GM19468 (cell line): ENCODE measurements around the gene KRT84.

ENCODE experiments used
- ATAC-seq: cut with Tn5 transposase; IDR thresholded peaks from one replicate; pipeline ENCODE4 v1.9.1; 2021; ENCODE audit warnings: mild to moderate bottlenecking, moderate library complexity, moderate number of reproducible peaks; ENCODE audit not compliant: unreplicated experiment; ENCODE audit errors: extremely low read depth

KRT84 gene, protein sequence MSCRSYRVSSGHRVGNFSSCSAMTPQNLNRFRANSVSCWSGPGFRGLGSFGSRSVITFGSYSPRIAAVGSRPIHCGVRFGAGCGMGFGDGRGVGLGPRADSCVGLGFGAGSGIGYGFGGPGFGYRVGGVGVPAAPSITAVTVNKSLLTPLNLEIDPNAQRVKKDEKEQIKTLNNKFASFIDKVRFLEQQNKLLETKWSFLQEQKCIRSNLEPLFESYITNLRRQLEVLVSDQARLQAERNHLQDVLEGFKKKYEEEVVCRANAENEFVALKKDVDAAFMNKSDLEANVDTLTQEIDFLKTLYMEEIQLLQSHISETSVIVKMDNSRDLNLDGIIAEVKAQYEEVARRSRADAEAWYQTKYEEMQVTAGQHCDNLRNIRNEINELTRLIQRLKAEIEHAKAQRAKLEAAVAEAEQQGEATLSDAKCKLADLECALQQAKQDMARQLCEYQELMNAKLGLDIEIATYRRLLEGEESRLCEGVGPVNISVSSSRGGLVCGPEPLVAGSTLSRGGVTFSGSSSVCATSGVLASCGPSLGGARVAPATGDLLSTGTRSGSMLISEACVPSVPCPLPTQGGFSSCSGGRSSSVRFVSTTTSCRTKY

DNA sequence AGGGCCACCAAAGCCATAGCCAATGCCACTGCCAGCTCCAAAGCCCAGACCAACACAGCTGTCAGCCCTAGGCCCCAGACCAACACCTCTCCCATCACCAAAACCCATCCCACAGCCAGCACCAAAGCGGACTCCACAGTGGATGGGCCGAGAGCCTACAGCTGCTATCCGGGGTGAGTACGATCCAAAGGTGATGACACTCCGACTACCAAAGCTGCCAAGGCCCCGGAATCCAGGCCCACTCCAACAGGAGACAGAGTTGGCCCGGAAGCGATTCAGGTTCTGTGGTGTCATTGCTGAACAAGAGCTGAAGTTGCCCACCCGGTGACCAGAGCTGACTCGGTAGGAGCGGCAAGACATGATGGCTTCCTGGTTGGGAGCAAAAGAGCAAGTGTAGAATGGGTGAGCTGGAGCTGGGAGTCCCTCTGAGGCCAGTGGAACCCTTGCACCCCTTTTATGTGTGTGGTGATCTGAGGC is at the start of gene KRT84:
TSS of gene KRT84 (minus strand) at position 427 of the 477 bp plus-strand sequence. CDS start at position 360, 67 bp downstream.
- ATAC-seq, result no peak

DNA sequence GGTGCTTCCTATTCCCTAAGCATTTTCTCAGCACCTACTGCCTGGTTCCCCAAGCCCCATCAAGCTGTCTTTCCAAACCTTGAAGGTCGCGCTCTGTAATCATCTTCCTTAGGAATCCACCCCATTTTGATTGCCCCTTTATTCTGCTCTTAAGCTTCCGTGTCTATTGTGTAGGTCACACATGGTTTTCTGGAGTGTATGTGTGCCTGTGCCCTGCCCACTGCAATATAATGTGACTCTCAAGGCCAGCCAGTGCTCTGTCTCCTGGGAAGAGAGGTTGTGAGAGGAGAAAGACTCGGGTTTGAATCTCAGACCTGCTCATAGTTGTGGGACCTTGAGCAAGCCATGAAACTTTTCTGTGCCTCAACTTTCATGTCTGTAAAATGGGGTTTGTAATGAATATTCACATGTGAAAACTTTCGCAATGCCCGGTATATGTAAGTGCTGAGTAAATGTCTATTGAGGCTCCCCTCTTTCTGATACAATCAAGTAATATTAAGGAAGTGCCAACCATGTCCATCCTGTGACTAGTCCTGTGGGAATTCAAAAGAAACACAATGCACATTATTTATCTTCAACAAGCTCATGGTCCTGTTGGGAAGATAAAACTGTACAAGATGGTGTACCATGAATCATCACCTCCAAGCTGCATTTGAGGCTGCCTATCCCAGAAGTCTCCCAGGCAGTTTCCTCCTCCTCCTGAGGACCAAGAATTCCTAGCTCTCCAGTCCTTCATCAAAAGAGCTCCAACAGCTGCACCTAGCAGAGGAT is 49.5 kb upstream of the KRT84 start:
- ATAC-seq, result no peak

DNA sequence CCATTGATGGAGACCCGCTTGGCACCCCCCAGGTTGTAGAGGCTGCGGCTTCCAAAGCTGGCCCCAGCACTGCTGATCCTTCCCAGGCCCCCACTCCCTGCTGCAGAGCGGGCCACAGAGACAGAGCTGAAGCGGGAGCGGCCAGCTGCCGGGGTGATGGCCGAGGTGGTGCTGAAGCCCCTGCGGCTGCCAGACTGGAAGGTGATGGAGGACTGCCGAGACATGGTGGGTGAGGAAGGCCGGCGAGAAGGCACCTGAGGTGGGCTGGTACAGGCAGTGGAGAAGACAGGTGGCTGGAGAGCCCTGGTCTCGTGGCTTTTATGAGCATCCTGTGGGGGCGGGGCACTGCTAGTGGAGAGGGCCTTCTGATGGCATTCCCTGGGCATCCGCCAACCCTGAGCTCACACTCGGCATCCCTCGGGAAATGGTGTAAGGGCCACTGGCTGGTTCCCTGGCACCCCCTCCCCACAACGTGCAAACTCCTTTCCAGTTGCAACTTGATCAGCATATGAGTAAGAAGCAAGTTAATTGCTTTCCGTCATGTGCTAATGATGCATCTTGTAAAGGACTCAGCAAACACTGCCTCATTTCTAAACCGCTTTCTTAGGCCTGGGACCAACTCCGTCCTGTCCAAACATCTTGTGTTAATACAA is 48.8 kb upstream of the KRT84 start, which contains the start of gene KRT75:
TSS of gene KRT75 (minus strand) at position 291 of the 653 bp plus-strand sequence. CDS start at position 224, 67 bp downstream.
- no peak for ATAC-seq

DNA sequence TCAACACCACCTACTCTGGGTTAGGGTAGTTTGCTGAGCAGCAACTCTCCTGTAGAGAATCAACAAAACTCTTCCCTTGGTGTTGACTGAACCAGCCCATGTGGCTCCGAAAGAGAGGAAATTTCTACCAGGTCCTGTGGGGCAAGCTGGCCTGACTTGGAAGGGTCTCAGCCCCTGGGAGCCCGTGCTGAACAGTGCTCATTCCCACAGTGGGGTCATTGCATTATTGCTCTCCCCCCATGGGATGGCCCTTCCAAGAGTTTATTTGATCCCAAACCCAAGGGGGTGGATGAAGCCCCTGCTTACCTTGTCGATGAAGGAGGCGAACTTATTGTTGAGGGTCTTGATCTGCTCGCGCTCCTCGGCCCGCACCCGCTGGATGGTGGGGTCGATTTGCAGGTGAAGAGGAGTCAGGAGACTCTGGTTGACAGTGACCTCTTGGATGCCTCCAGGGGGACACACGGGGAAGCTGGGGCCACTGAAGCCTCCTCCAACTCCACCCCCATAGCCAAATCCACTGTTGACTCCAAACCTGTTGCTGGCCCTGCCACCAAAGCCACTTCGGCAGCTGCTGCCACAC is 48.1 kb upstream of the KRT84 start:
- ATAC-seq, result no peak

DNA sequence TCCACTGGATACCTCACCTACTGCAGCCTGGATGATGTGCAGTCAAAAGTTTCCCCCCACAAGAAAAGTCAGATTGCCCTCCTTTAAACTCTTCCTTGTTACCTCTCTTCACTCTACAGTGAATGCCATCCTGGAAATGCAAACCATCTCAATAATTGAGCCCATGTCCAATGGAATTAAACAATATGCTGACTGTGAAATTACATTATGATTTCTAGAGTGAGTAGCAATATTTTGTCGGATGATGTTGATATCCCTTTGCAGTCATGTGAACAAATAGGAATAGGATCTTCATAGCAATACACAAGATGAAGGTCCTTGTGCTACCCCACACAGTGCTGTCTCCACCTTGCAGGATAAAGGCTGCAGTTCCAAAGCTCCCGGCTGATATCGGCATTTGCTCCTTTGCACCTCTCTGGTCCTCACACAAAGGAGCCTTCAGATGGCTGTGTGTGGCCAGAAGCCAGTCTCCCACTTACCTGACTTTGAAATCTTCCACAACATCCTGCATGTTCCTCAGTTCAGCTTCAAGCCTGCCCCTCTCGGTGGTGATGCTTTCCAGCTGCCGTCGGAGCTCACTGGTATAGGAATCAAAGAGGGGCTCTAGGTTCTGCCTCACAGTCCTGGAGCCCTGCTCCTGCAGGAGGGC is 47.2 kb upstream of the KRT84 start:
- no peak for ATAC-seq

DNA sequence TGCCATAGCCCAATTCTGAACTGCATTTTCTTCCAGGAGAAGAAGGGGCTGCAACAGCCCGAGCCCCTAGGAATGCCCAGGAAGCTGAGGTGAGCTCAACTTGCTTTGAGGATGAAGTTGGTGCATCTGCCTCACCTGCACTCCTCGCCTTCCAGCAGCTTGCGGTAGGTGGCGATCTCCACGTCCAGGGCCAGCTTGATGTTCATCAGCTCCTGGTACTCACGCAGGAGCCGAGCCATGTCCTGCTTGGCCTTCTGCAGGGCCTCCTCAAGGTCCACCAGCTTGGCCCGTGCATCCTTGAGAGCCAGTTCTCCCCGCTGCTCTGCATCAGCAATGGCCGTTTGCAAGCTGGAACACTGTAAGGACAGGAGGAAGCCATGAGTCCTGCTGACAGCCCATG is 42.7 kb upstream of the KRT84 start:
- ATAC-seq, result no peak

DNA sequence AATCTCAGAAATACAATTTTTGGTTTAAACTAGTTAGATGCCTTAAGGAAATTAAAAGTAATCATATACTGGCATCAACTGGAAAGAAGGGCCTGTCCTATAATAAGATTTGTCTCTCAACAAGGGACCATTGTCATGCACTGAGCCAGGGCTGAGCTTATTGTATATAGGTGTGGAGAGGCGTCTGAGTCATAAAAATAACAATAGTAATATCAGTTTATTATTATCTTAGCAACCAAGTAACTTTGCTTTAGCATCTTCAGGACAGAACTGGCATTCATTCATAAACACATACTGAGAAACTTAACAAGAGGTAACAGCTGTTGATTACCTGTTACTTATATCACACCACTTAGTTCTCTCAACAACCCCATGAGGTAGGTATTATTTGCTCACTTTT is 41.6 kb upstream of the KRT84 start:
- ATAC-seq, result no peak

DNA sequence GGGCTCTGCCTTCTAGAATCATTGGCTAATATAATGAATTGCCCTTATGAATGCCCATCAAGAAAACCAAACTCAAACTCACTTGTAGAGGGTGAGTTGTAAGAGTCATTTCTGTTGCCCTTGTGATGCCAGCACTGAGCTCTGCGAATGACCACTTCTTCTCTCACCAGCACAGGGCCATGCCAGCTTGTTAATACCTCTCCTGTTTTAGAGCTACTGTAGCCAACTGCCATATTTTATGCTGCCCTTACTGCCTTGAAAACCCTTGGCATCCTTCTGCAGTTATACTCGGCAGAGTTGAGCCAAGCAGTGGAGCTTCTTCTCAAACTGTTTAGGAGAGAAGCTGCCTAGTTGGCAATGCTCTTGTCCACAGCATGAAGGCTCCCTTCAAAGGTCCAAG is 40.6 kb upstream of the KRT84 start:
- no peak for ATAC-seq

DNA sequence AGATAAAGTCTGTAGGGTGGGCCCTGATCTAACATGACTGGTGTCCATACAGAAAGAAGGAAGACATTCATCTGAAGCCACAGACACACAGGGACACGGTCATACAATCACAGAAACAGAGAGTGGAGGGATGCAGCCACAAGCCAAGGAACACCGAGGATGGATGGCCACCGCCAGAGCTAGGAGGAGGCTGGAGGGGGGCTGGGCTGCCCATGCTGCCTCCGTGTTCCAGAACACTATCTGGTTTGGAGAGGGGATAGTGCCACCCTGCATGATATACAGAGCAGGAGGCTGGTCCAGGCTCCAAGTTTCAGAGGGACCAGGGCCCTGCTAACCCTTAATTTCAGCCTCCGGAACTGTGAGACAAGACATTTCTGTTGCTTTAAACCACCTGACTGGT is 40.0 kb upstream of the KRT84 start:
- ATAC-seq, result no peak

DNA sequence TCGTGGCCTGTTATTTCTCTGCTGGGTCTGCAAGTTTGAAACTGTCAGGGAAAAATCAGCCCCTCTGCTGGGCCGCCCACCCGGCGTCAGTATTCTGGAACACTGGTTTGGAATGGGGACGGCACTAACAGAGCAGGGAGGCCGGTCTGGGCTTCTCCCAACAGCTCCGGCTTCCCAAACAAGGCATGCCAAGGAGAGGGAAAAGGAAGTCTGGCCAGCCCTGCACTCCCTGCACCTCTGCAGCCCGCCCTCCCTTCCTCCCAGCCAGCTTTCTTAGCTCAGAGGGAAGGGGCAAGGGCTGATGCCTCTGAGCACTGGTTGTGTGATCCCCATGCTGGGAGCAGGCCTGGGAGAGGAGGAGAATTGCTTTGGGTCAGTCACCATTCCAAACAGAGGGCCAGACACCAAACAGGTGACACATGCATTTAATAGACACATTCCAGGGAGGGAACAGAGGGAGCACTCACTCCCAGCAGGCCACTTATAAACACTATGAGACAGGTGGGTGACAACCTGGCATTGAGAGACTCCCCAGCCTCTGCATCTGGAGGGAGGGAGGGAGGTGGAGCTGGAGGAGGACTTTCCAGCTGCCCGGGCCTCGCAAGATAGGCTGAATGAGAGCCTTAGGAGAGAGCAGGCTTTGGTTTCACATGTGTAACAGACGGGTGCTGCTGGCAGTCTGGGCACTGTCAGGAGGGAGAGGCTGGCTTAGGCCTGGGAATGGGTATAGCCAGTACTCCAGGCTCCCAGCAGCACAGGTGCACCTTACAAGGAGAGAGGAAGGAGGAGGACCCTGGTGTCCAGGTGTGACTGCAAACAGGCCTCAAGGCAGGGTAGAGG is 38.4 kb upstream of the KRT84 start:
- no peak for ATAC-seq

DNA sequence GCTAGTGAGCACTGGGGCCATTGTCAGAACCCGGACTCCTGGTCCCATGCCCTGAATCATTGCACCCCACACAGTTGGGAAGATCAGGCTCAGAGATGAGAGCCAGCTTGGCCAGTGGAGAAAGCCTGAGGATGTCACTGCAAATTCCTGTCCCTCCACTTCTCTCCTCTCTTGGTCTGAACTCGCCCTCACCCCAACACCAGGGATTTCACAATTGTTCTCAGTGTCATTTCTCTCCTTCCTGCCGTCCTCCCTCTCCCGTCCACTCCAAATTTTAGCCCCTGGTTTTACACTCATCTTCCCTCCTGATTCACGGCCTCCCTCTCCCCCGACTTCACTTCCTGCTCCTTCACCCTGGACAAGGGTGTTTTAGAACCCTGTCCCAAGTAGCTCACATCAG is 37.6 kb upstream of the KRT84 start:
- no peak for ATAC-seq

DNA sequence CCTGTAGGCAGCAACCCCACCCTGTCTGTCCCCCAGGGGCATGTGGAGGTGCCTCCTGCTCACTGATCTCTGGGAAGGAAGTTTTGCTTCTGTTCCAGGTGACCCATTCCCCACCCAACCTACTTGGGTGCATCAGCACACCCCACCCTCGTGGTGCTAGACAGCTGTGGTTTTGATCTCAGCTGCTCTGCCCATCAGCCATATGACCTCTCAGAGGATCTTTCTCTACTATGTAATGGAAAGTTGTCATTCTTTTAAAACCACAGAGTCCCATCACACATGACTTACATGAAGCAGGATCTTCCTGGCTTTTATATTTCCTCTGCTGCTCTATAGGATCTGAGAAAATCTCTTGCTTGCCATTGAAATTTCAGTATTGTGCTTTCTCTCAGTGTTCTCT is 34.2 kb upstream of the KRT84 start:
- ATAC-seq, result no peak

DNA sequence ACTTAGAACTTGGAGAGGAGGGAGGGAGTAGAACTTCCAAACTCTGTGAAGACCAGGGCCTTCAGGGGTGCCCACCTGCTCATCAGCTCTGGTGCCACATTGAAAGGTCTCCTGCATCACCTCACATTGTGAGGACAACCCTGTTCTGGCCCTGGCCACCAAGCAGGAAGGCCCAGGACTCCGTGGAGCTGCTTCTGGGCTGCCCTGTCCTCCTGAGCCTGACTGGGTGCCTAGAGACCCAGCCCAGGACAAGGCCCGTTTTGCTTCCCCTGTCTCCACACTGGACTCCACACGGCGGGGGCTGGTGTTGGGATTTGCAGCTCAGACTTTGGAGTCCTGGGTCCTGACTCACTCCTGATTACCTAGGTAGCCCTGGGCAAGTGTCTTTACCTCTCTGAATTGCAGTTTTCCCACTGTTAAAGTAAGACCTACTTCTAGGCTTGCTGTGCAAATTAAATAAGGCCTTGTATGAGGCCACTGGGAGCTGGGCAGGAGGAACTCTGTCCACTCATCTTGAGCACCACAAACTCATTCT is 33.2 kb upstream of the KRT84 start:
- no peak for ATAC-seq

DNA sequence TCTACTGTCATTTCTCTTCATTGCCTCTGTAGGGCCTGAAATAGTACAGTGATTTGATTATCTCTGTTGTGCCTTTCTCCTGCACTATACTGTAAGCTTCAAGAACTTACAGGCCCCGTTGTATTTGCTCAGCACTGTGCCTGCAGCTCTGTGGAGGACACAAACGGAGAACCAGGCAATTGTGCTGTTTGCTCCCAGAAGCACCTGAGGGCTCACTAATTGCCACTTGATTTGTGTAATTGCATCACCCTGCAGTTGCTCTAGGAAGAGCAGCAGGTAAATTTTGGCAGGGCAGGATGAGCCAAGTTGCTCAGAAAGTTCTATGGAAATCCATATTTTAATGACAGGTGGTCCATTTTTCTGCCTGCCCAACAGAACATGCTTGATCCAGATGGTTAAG is 32.3 kb upstream of the KRT84 start:
- no peak for ATAC-seq

DNA sequence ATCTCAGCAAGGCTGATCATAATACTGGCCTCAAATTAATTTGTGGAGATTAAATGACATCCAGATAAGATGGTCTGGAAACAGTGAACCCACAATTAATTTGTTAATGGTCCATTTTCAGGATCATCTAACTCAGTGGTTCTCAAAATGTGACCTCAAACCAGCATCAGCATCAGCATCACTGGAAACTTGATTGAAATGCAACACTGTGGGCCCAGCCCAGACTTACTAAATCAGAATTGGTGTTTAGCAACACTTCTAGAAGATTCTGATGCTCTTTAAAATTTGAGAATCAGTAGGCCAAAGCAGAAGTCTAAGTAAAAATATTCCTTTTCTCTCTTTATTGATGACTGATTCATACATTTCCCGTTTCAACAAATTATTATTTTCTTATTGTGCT is 31.3 kb upstream of the KRT84 start:
- ATAC-seq, result no peak

DNA sequence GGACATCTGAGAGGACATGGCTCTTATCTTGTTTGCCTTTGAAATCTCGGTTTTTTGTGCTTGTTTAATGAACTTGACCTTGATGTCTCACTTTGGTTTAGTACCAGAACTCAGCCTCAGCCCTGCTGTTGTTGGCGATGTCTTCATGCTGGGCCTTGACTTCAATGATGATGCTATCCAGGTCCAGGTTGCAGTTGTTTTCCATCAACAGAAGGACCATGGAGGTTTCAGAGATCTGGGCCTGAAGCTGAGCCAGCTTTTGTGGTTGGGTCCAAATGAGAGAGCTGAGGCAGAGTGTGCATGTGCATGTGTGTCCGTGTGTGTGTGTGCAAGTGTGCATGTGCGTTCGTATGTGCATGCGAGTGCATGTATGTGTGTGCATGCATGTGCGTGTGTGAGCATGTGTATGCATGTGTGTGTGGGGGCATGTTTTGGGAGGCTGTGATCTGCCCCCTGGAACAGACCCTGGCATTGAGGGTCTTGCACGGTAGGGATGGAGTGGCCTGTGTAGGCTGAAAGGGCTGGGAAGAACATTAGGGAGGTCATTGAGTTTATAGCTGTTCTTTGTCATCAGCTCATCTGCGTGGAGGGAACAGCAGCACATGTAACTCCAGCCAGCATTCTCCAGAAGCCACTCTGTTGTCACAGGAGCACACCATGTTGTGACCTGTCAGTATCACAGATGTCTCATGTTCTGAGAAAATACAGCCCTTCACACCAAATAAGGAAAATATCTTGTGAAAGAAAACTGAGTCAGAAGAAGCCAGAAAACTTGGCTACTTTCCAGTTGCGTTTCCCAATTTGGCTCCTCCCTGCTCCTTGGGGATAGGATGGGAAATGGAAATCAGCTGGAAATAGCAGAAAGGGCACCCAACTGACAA is 30.7 kb upstream of the KRT84 start:
- no peak for ATAC-seq

DNA sequence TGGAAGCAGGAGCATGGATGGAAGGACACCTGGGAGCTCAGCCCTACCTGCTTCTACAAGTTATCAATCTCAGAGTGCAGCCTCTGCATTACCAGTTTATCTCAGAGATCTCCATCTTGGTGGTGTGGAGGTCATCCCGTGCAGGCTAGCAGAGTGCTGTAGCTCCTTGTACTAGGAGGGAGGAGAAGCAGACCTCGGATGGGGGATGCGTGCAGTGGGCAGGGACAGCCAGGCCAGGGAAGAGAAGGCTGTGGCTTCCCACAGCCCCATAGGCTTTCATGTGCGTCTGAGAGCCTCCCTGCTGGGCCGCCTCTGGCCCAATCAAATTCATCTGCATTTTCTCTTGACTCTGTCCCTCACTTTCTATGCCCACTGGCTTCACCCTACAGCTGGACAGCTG is 29.5 kb upstream of the KRT84 start:
- ATAC-seq, result no peak
